ENCODE data around the gene GALNT18.

DNA sequence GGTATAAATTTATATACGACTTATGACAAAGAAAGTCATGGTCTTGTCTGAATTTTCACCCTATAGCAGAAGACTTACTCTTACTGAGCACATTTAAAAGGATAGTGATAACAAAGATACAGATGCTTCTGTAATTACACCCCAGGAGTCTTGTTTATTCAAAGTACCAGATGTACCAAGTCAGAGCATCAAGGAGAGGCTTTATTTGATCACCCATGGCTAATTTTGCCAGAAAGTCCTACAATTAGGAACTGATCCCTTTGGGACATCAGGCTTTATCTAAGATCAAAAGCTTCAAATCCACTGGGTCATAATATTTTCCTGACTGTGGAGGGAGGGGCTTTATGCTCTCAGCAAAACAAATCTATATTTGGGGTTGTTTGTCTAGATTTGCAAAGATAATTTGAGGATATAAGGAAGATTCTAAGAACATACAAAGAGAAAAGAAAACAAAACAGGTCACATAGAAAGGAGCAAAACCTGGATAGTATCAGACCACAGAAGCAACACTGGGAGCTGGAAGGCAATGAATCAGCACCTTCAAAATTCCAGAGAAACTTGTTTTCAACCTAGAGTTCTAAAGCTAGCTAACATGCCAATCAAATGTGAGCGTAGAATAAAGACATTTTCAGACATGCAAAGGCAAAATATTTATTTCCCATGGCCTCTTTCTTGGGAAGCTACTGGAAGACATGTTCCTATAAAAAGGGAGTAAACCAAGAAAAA is 143.9 kb downstream of the GALNT18 start:
- TF ChIP-seq, protein P1, sequence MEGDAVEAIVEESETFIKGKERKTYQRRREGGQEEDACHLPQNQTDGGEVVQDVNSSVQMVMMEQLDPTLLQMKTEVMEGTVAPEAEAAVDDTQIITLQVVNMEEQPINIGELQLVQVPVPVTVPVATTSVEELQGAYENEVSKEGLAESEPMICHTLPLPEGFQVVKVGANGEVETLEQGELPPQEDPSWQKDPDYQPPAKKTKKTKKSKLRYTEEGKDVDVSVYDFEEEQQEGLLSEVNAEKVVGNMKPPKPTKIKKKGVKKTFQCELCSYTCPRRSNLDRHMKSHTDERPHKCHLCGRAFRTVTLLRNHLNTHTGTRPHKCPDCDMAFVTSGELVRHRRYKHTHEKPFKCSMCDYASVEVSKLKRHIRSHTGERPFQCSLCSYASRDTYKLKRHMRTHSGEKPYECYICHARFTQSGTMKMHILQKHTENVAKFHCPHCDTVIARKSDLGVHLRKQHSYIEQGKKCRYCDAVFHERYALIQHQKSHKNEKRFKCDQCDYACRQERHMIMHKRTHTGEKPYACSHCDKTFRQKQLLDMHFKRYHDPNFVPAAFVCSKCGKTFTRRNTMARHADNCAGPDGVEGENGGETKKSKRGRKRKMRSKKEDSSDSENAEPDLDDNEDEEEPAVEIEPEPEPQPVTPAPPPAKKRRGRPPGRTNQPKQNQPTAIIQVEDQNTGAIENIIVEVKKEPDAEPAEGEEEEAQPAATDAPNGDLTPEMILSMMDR (conservative IDR thresholded peaks at IDR 0.05; ENCODE audit: low read length) = no peak
- TF ChIP-seq EZH2phosphoT487 (IDR thresholded peaks at IDR 0.05; ENCODE audit: borderline replicate concordance, low read depth, low read length) = no peak

All from OCI-LY7 (cell line).